ENCODE data around the gene CAPZB. TPM values are rescaled to one million over a fixed set of nuclear protein-coding genes. Genes with fewer than 3 reads are reported as not detected.

CAPZB gene
- polyA plus RNA-seq, 1 experiment: 276 TPM

DNA sequence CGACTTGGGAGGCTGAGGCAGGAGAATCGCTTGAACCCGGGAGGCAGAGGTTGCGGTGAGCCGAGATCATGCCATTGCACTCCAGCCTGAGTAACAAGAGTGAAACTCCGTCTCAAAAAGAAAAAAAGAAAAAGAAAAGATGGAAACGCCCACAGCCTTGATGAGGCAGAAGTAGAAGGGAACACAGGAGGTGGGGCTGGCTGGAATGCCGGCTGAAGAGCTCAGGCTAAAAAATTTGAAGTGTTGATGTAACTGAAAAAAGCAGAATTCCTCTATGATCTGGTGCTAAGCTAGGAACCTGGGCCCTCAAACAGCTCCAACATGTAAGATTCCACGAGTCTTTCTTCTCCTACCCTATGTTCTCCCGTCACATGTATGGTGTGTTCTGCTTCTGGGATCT, 119.6 kb downstream of the CAPZB start:
- CTCF ChIA-PET: no interaction called here
- no peak for DNase-seq (ENCODE audit: low read depth)
- TF ChIP-seq, protein P1, sequence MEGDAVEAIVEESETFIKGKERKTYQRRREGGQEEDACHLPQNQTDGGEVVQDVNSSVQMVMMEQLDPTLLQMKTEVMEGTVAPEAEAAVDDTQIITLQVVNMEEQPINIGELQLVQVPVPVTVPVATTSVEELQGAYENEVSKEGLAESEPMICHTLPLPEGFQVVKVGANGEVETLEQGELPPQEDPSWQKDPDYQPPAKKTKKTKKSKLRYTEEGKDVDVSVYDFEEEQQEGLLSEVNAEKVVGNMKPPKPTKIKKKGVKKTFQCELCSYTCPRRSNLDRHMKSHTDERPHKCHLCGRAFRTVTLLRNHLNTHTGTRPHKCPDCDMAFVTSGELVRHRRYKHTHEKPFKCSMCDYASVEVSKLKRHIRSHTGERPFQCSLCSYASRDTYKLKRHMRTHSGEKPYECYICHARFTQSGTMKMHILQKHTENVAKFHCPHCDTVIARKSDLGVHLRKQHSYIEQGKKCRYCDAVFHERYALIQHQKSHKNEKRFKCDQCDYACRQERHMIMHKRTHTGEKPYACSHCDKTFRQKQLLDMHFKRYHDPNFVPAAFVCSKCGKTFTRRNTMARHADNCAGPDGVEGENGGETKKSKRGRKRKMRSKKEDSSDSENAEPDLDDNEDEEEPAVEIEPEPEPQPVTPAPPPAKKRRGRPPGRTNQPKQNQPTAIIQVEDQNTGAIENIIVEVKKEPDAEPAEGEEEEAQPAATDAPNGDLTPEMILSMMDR (IDR thresholded peaks at IDR 0.05; ENCODE audit: insufficient read depth, low read depth, low read length): no peak
- Histone ChIP-seq H3K27me3 (ENCODE audit: control insufficient read depth, insufficient read depth, low read length) (no peaks in the 10 kb centered on the region), H3K36me3 (ENCODE audit: control insufficient read depth, insufficient read depth, low read length) (peaks cover 3% of the 10 kb centered on the region; the same call in 1 of the 2 replicates), H3K4me3 (ENCODE audit: low read depth, low read length) (no peak overlapping the region)
- POLR2A ChIA-PET: interaction anchor here (0.7 kb wide), 2 partner anchors 32 to 255 kb away, joined by 3 to 6 read pairs; no protein-coding TSS in a partner anchor

DNA sequence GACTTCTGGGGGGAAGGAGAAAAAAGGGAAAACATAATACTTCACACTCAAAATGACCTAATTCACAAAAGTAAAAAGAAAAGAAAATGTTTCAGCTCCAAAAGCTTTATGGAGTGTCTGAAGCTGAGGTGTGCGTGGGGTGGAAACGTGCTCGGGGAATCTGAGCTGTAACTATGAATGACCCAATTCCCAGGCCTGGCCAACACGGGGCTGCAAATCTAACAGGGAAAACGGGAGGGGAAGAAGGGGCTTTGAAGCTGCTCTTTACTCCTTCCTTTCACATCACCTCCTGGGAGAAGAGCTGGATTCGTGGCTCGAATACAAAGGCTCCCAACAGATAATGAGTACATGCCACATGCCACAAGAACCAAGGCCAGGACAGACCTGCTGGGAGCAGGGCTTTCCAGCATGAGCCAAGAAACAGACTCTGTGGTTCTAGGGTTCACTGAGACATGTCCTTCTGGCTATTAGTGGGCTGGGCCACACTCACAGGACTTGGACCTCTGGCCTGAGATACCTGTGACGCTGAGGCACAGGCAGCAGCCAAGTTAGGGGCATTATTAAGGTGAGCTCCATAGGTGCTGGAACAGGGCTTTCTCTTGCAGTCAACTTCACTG, 121.7 kb downstream of the CAPZB start:
- Histone ChIP-seq H3K36me3 (ENCODE audit: control insufficient read depth, insufficient read depth, low read length) (peaks cover under 1% of the 10 kb centered on the region; the same call in 1 of the 2 replicates), H3K27me3 (ENCODE audit: control insufficient read depth, insufficient read depth, low read length) (no peaks in the 10 kb centered on the region), H3K4me3 (ENCODE audit: low read depth, low read length) (no peak overlapping the region)
- TF ChIP-seq, protein P1 (IDR thresholded peaks at IDR 0.05; ENCODE audit: insufficient read depth, low read depth, low read length): no peak
- CTCF ChIA-PET: interaction anchor here (0.7 to 2.0 kb wide), 6 partner anchors 10 to 289 kb away, joined by 3 to 10 read pairs (median 4); no protein-coding TSS in a partner anchor
- DNase-seq (ENCODE audit: low read depth): no peak
- POLR2A ChIA-PET: interaction anchor here (0.6 kb wide), 1 partner anchor 122 kb away, joined by 13 read pairs; the partner anchor contains the start of gene CAPZB

GRCh38 chr1:19361611-19362147, 123.7 kb downstream of the CAPZB start:
- TF ChIP-seq, protein P1 (IDR thresholded peaks at IDR 0.05; ENCODE audit: insufficient read depth, low read depth, low read length): no peak
- Histone ChIP-seq H3K27me3 (ENCODE audit: control insufficient read depth, insufficient read depth, low read length) (no peaks in the 10 kb centered on the region), H3K4me3 (ENCODE audit: low read depth, low read length) (no peak overlapping the region), H3K36me3 (ENCODE audit: control insufficient read depth, insufficient read depth, low read length) (peaks cover 2% of the 10 kb centered on the region; the same call in 1 of the 2 replicates)
- DNase-seq (ENCODE audit: low read depth): no peak
- ChIA-PET CTCF (interaction anchor here (0.7 to 1.9 kb wide), 3 partner anchors 18 to 112 kb away, joined by 3 to 10 read pairs (median 3); no protein-coding TSS in a partner anchor), POLR2A (no interaction called here)

GRCh38 chr1:19360843-19361610, 124.3 kb downstream of the CAPZB start:
- Histone ChIP-seq H3K4me3 (ENCODE audit: low read depth, low read length) (no peak overlapping the region), H3K27me3 (ENCODE audit: control insufficient read depth, insufficient read depth, low read length) (no peaks in the 10 kb centered on the region), H3K36me3 (ENCODE audit: control insufficient read depth, insufficient read depth, low read length) (peaks cover 7% of the 10 kb centered on the region)
- ChIA-PET POLR2A (no interaction called here), CTCF (no interaction called here)
- TF ChIP-seq, protein P1 (IDR thresholded peaks at IDR 0.05; ENCODE audit: insufficient read depth, low read depth, low read length): no peak
- no peak for DNase-seq (ENCODE audit: low read depth)

- CTCF ChIA-PET: no interaction called here
- H3K4me3 ChIP-seq (ENCODE audit: low read depth, low read length): no peak overlapping the region
- POLR2A ChIA-PET: no interaction called here
- TF ChIP-seq, protein P1 (IDR thresholded peaks at IDR 0.05; ENCODE audit: insufficient read depth, low read depth, low read length): no peak
- H3K36me3 ChIP-seq (ENCODE audit: control insufficient read depth, insufficient read depth, low read length): peaks cover 9% of the 10 kb centered on the region
- DNase-seq (ENCODE audit: low read depth): no peak
- H3K27me3 ChIP-seq (ENCODE audit: control insufficient read depth, insufficient read depth, low read length): no peaks in the 10 kb centered on the region
Measured at GRCh38 chr1:19360432-19360831, 124.9 kb downstream of the CAPZB start.
